Measurements from ENCODE around the gene DNASE1L2. TPM values are rescaled to one million over a fixed set of nuclear protein-coding genes. Genes with fewer than 3 reads are reported as not detected.

The DNASE1L2 gene
- polyA plus RNA-seq, 4 donors: 0.55 to 3.8 (median 1.4) TPM

DNA sequence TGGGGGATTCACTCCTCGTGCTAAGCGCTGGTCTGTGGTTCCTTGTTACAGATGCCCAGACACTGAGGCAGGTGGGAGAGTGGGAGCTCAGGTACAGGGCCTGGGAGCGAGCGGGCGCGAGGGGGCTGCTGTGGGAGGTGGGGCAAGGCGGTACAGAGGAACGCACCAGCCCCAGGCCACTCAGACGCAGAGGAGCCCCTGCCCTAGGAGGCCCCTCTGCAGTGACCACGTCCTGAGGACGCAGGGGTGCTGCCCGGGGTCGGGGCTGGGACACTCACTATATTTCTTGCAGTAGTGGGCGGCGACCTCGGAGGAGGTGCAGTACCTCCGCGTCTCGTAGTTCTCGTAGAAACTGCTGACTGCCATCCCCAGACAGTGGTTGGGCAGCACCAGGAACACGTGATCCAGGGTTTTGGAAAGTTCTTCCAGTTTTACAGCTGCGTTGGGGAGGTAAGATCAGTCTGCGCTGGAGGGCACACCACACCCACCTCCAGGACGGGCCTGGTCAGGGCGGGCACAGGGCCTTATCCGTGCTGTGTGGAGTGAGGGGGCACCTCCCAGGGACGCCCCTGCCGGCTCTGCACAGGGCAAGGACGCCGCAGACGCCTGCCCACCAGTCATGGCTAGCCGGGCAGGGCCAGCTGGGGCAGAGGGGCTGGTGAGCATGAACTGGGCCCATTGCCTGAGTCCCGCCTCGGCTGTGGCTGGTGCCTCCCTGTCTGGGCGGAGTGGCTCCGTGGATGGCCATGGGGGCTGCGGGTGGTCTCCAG is 47.9 kb downstream of the DNASE1L2 start:
- Histone ChIP-seq H3K4me3 (ENCODE audit: low read depth in 1 of 3, low read length in 3 of 3) (no peak overlapping the region), H3K4me1 (ENCODE audit: control insufficient read depth in 3 of 3, insufficient read depth in 2 of 3, low read depth in 1 of 3, low read length in 2 of 3) (no peaks in the 10 kb centered on the region), H3K27ac (ENCODE audit: low read depth in 1 of 3, low read length in 2 of 3) (no peak overlapping the region), H3K27me3 (ENCODE audit: control insufficient read depth in 3 of 3, insufficient read depth in 3 of 3, low read length in 3 of 3) (peaks cover 0 to 4% (median 0%) of the 10 kb centered on the region in 3 donors), H3K36me3 (ENCODE audit: control insufficient read depth in 3 of 3, insufficient read depth in 2 of 3, low read depth in 1 of 3, low read length in 3 of 3) (peaks cover 0 to 2% (median 2%) of the 10 kb centered on the region in 3 donors), H3K9me3 (ENCODE audit: control insufficient read depth in 2 of 2, insufficient read depth in 1 of 2, low read depth in 1 of 2, low read length in 1 of 2) (no peaks in the 10 kb centered on the region)
- DNase-seq (no peak), FAIRE-seq (no peak)
- 78 to 86% (median 84%) methylated on average over 37 of the region's 37 CpGs for WGBS, 3 donors

DNA sequence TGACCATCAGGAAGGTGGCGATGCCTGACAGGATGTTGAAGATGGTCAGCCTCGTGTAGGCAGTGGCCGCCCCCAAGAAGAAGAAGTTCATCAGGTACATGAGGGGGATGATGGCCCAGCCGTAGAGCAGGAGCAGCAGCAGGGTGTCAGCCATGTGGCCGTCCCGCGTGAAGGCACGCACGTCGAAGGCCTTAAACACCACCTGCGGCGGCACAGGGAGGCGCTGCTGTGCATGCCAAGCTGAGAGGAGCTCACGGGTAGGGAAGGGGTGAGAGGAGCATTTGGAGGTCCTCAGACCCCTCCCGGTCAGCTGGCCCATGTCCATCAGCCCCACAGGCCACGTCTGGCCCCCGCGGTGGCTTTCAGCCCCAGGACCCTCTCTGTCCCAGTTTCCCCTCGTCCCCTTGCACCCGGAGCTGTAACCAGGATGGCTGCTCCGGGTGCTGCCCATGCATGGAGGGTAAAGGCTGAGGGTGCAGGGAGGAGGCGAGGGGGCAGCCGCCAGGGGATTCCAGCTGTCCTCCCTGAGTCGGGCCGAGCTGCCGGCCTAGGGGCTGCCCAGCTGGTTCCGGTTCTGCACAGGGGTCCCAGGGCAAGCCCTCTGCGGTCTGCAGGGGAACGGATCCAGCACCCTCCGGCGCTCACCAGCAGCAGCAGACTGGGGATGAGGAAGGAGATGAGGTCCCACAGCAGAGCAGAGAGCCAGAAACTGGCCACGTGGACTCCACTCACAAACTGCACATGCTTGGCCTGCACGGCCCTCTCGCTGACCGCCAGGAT is 48.7 kb downstream of the DNASE1L2 start:
- no peaks in the 10 kb centered on the region for H3K4me1 ChIP-seq (ENCODE audit: control insufficient read depth in 3 of 3, insufficient read depth in 2 of 3, low read depth in 1 of 3, low read length in 2 of 3)
- FAIRE-seq: no peak
- no peak for DNase-seq

DNA sequence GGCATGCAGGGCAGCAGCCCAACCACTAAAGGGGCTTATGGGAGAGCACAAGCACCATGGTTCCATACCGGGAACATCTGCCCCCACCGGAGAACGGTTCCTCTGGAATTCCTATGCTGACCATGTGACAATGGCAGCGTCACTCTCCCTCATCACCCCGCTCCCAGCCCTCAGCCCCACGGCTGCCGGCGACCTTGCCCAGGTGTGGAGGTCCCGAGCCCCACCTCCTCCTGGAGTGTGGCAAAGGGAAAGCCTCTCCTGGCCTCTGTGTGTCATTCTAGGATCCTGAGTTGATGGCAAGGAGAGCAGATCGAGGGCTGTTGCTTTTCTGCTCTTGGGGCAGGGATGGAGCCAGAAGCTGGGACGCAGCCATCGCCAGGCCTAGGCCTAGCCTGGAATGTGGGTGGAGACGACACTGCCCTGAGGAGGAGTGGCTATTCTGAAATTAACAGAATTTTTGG is 49.5 kb downstream of the DNASE1L2 start:
- H3K9me3 ChIP-seq (ENCODE audit: control insufficient read depth in 2 of 2, insufficient read depth in 1 of 2, low read depth in 1 of 2, low read length in 1 of 2): no peaks in the 10 kb centered on the region
- no peak overlapping the region for H3K4me3 ChIP-seq (ENCODE audit: low read depth in 1 of 3, low read length in 3 of 3)
- H3K27me3 ChIP-seq (ENCODE audit: control insufficient read depth in 3 of 3, insufficient read depth in 3 of 3, low read length in 3 of 3): no peaks in the 10 kb centered on the region
- peaks cover 0 to 2% (median 2%) of the 10 kb centered on the region in 3 donors for H3K36me3 ChIP-seq (ENCODE audit: control insufficient read depth in 3 of 3, insufficient read depth in 2 of 3, low read depth in 1 of 3, low read length in 3 of 3)
- H3K4me1 ChIP-seq (ENCODE audit: control insufficient read depth in 3 of 3, insufficient read depth in 2 of 3, low read depth in 1 of 3, low read length in 2 of 3): no peaks in the 10 kb centered on the region
- 73 to 80% (median 79%) methylated on average over 13 of the region's 13 CpGs for WGBS, 3 donors
- H3K27ac ChIP-seq (ENCODE audit: low read depth in 1 of 3, low read length in 2 of 3): no peak overlapping the region
- no peak for FAIRE-seq
- DNase-seq: no peak

More for the DNA sequence above, 48.7 kb downstream of the DNASE1L2 start:
- 81 to 86% (median 85%) methylated on average over 35 of the region's 35 CpGs for WGBS, 3 donors
- no peak overlapping the region for H3K27ac ChIP-seq (ENCODE audit: low read depth in 1 of 3, low read length in 2 of 3)
- H3K36me3 ChIP-seq (ENCODE audit: control insufficient read depth in 3 of 3, insufficient read depth in 2 of 3, low read depth in 1 of 3, low read length in 3 of 3): peaks cover 0 to 2% (median 2%) of the 10 kb centered on the region in 3 donors
- no peak overlapping the region for H3K4me3 ChIP-seq (ENCODE audit: low read depth in 1 of 3, low read length in 3 of 3)
- peaks cover 0 to 4% (median 0%) of the 10 kb centered on the region in 3 donors for H3K27me3 ChIP-seq (ENCODE audit: control insufficient read depth in 3 of 3, insufficient read depth in 3 of 3, low read length in 3 of 3)
- no peaks in the 10 kb centered on the region for H3K9me3 ChIP-seq (ENCODE audit: control insufficient read depth in 2 of 2, insufficient read depth in 1 of 2, low read depth in 1 of 2, low read length in 1 of 2)

DNA sequence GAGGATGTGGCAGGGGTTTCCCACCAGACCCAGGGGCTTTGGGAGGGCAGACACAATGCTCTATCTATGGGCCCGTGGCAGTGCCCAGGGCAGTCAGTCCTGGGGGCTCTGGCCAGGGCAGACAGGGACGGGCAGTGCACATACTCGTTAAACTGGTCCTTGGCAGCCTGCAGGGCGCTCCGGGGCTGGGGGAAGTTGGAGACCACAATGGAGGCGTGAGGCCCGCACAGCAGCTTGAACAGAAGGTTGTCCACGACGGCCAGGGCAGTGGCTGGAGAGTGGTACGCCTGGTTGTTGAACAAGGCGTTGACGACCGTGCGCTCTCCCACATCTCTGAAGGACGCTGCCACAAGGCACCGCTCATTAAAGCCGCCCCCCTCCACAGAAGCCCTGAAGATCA is 50.3 kb downstream of the DNASE1L2 start:
- no peaks in the 10 kb centered on the region for H3K9me3 ChIP-seq (ENCODE audit: control insufficient read depth in 2 of 2, insufficient read depth in 1 of 2, low read depth in 1 of 2, low read length in 1 of 2)
- FAIRE-seq (no peak), DNase-seq (no peak)
- no peaks in the 10 kb centered on the region for H3K4me1 ChIP-seq (ENCODE audit: control insufficient read depth in 3 of 3, insufficient read depth in 2 of 3, low read depth in 1 of 3, low read length in 2 of 3)
- peaks cover 0 to 2% (median 2%) of the 10 kb centered on the region in 3 donors for H3K36me3 ChIP-seq (ENCODE audit: control insufficient read depth in 3 of 3, insufficient read depth in 2 of 3, low read depth in 1 of 3, low read length in 3 of 3)
- H3K27ac ChIP-seq (ENCODE audit: low read depth in 1 of 3, low read length in 2 of 3): no peak overlapping the region
- no peaks in the 10 kb centered on the region for H3K27me3 ChIP-seq (ENCODE audit: control insufficient read depth in 3 of 3, insufficient read depth in 3 of 3, low read length in 3 of 3)
- WGBS, 3 donors: 85 to 88% (median 87%) methylated on average over 15 to 17 of the region's 17 CpGs
- H3K4me3 ChIP-seq (ENCODE audit: low read depth in 1 of 3, low read length in 3 of 3): no peak overlapping the region

DNA sequence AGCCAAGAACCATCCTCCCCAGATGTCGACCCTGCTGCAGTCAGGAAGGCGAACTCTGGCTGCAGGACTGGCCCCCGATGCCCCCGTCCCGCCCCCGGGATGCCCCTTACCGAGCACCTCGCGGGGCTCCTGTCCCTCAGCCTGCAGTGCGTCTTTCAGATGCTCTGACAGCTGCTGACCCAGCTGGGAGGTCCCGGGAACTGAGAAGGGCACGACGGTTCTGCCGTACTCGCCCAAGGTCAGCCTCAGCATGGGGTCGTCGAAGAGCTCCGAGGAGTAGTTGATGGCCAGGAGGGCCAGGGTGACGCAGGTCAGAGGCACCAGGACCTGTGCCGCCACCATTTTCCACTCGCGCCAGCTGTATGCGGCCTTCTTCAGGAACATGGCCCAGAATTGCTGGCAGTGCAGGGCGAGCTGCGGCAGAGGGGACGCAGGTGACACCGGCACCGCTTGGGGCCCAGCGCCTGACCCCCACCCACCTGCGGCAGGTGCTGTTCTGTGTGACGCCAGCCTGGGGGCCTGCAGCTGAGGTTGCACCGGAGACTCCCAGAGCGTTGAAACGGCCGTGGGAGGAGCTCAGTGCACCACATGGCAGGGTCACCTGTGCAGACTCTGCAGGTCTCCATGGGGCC is 51.8 kb downstream of the DNASE1L2 start:
- WGBS, 3 donors: 83 to 89% (median 88%) methylated on average over 35 of the region's 35 CpGs
- H3K36me3 ChIP-seq (ENCODE audit: control insufficient read depth in 3 of 3, insufficient read depth in 2 of 3, low read depth in 1 of 3, low read length in 3 of 3): peaks cover 0 to 6% (median 2%) of the 10 kb centered on the region in 3 donors

More for the DNA sequence above, 51.8 kb downstream of the DNASE1L2 start:
- no peak for DNase-seq
- no peak for FAIRE-seq
- Histone ChIP-seq H3K4me1 (ENCODE audit: control insufficient read depth in 3 of 3, insufficient read depth in 2 of 3, low read depth in 1 of 3, low read length in 2 of 3) (no peaks in the 10 kb centered on the region), H3K9me3 (ENCODE audit: control insufficient read depth in 2 of 2, insufficient read depth in 1 of 2, low read depth in 1 of 2, low read length in 1 of 2) (no peaks in the 10 kb centered on the region), H3K27ac (ENCODE audit: low read depth in 1 of 3, low read length in 2 of 3) (no peak overlapping the region), H3K4me3 (ENCODE audit: low read depth in 1 of 3, low read length in 3 of 3) (no peak overlapping the region), H3K27me3 (ENCODE audit: control insufficient read depth in 3 of 3, insufficient read depth in 3 of 3, low read length in 3 of 3) (no peaks in the 10 kb centered on the region)

Other genes with a start within 250 kb of the DNASE1L2 start
- 1 to 10 TPM in 2 of 4 donors, under 1 TPM in 2; 0.45 to 5.4 (median 0.92) TPM for gene SYNGR3, start 246.5 kb upstream of the DNASE1L2 start, polyA plus RNA-seq
- 10 to 100 TPM; 26.7 to 51.9 (median 29.7) TPM for gene ZNF598, start 226.6 kb upstream of the DNASE1L2 start, polyA plus RNA-seq
- gene NPW, start 216.7 kb upstream of the DNASE1L2 start, polyA plus RNA-seq: 1 to 10 TPM in 1 of 4 donors, under 1 TPM in 2, not detected in 1; 0.48 to 9.0 (median 0.81) TPM
- gene NHERF2, start 209.5 kb upstream of the DNASE1L2 start, polyA plus RNA-seq: 10 to 100 TPM; 15.7 to 76.1 (median 42.9) TPM
- gene NTHL1, start 188.6 kb upstream of the DNASE1L2 start, polyA plus RNA-seq: 10 to 100 TPM; 13.0 to 27.6 (median 18.5) TPM
- gene TSC2, start 188.5 kb upstream of the DNASE1L2 start, polyA plus RNA-seq: 10 to 100 TPM; 35.1 to 75.9 (median 60.1) TPM
- 10 to 100 TPM; 10.5 to 42.2 (median 26.7) TPM for gene PKD1, start 100.5 kb upstream of the DNASE1L2 start, polyA plus RNA-seq
- gene RAB26, start 87.8 kb upstream of the DNASE1L2 start, polyA plus RNA-seq: 10 to 100 TPM; 11.9 to 31.9 (median 23.7) TPM
- gene TRAF7, start 80.7 kb upstream of the DNASE1L2 start, polyA plus RNA-seq: 10 to 100 TPM; 47.6 to 73.4 (median 64.1) TPM
- gene CASKIN1, start 39.8 kb upstream of the DNASE1L2 start, polyA plus RNA-seq: 1 to 10 TPM in 1 of 4 donors, under 1 TPM in 3; 0.27 to 1.1 (median 0.51) TPM
- 10 to 100 TPM; 41.5 to 68.7 (median 62.7) TPM for gene MLST8, start 31.0 kb upstream of the DNASE1L2 start, polyA plus RNA-seq
- gene BRICD5, start 25.6 kb upstream of the DNASE1L2 start, polyA plus RNA-seq: 10 to 100 TPM in 1 of 4 donors, 1 to 10 TPM in 3; 1.6 to 84.1 (median 8.6) TPM
- gene PGP, start 21.6 kb upstream of the DNASE1L2 start, polyA plus RNA-seq: 10 to 100 TPM; 11.1 to 16.2 (median 13.4) TPM
- gene E4F1, start 12.9 kb upstream of the DNASE1L2 start, polyA plus RNA-seq: 10 to 100 TPM; 16.5 to 37.1 (median 22.8) TPM
- 100 to 1,000 TPM in 3 of 4 donors, 10 to 100 TPM in 1; 86.1 to 246 (median 166) TPM for gene ECI1, start 15.1 kb downstream of the DNASE1L2 start, polyA plus RNA-seq
- 100 to 1,000 TPM in 3 of 4 donors, 10 to 100 TPM in 1; 91.7 to 166 (median 138) TPM for gene RNPS1, start 31.7 kb downstream of the DNASE1L2 start, polyA plus RNA-seq
- gene ABCA3, start 104.3 kb downstream of the DNASE1L2 start, polyA plus RNA-seq: 1 to 10 TPM; 1.1 to 4.7 (median 1.8) TPM
- 10 to 100 TPM in 1 of 4 donors, 1 to 10 TPM in 2, under 1 TPM in 1; 0.89 to 12.4 (median 3.8) TPM for gene CCNF, start 193.0 kb downstream of the DNASE1L2 start, polyA plus RNA-seq
- gene TEDC2, start 223.7 kb downstream of the DNASE1L2 start, polyA plus RNA-seq: 1 to 10 TPM in 3 of 4 donors, under 1 TPM in 1; 0.67 to 7.7 (median 3.0) TPM
- under 1 TPM in 2 of 4 donors, not detected in 2; 0.04 to 0.74 TPM for gene NTN3, start 234.9 kb downstream of the DNASE1L2 start, polyA plus RNA-seq
- 10 to 100 TPM in 1 of 4 donors, 1 to 10 TPM in 2, under 1 TPM in 1; 0.81 to 12.6 (median 3.2) TPM for gene TBC1D24, start 238.7 kb downstream of the DNASE1L2 start, polyA plus RNA-seq